HT-29 (cell line): Measurements from ENCODE around the gene TLE5. TPM values are rescaled to one million over a fixed set of nuclear protein-coding genes. Genes with fewer than 3 reads are reported as not detected.
"Not testable (repeated sequence)": the region's sequence is repeated elsewhere in the genome, so short reads cannot be mapped to it uniquely, and the experiment has no call there.

Experiments
- DNase-seq: peaks from one replicate; pipeline ENCODE4 v3.0.0-alpha.2; 2015; ENCODE audit warnings: low spot score
- total RNA-seq: library from RNA; depleted of rRNA; stranded (reverse); fragments of >200 nt; shearing (Covaris generic); gene quantifications from 2 replicates; pipeline ENCODE4 v1.2.3, GENCODE V29; 2014

TLE5 gene
- total RNA-seq, 1 experiment from 2014 or later, result 359 TPM

GRCh38 chr19:3096267-3096901, 34.1 kb upstream of the TLE5 start:
- no peak for DNase-seq

GRCh38 chr19:3095441-3096191, 33.3 kb upstream of the TLE5 start:
- peak; percentile 15 for DNase-seq

GRCh38 chr19:3094601-3095440, 32.5 kb upstream of the TLE5 start:
- DNase-seq, result no peak

- DNase-seq, result not testable (repeated sequence)
These were observed 27.1 kb upstream of the TLE5 start for GRCh38 chr19:3089299-3089855.

- no peak for DNase-seq
These were observed 25.5 kb upstream of the TLE5 start for GRCh38 chr19:3087769-3088168.

GRCh38 chr19:3084943-3085342, 22.6 kb upstream of the TLE5 start:
- peak; percentile 45 for DNase-seq

- no peak for DNase-seq
These were observed 21.7 kb upstream of the TLE5 start for GRCh38 chr19:3083964-3084363.

GRCh38 chr19:3082331-3082730, 20.0 kb upstream of the TLE5 start:
- no peak for DNase-seq

- no peak for DNase-seq
These were observed 18.0 kb upstream of the TLE5 start for GRCh38 chr19:3080286-3080685.

- DNase-seq, result no peak
These were observed 17.3 kb upstream of the TLE5 start for GRCh38 chr19:3079578-3079977.

GRCh38 chr19:3075605-3076431, 13.5 kb upstream of the TLE5 start:
- peak; percentile 39 for DNase-seq

- DNase-seq, result no peak
These were observed 11.8 kb upstream of the TLE5 start for GRCh38 chr19:3073931-3074595.

GRCh38 chr19:3073159-3073563, 10.9 kb upstream of the TLE5 start:
- peak; percentile 39 for DNase-seq

- no peak for DNase-seq
These were observed 9.5 kb upstream of the TLE5 start for GRCh38 chr19:3071768-3072167.

- DNase-seq, result peak; percentile 11
These were observed 5.8 kb upstream of the TLE5 start for GRCh38 chr19:3068071-3068470.

GRCh38 chr19:3067563-3067962, 5.3 kb upstream of the TLE5 start:
- DNase-seq, result no peak

- DNase-seq, result no peak
These were observed 4.3 kb upstream of the TLE5 start for GRCh38 chr19:3066482-3067049.

- DNase-seq, result peak; percentile 16
These were observed 3.5 kb upstream of the TLE5 start for GRCh38 chr19:3065675-3066357.

GRCh38 chr19:3064011-3064330, 1.7 kb upstream of the TLE5 start:
- DNase-seq, result no peak
